Right lung (tissue), 5 donors: ENCODE results near the gene SCAF8. TPM values are rescaled to one million over a fixed set of nuclear protein-coding genes. Genes with fewer than 3 reads are reported as not detected.

Experiments
- polyA plus RNA-seq, 5 donors: library from polyadenylated mRNA; unstranded; fragments of 120-200 nt; gene quantifications; one replicate each; pipeline versions ENCODE4 v1.2.1 to v1.2.3, GENCODE V29; 2013; ENCODE audit warnings: inconsistent platforms in 1 of 5, low replicate concordance in 1 of 5; ENCODE audit not compliant: insufficient read length in 5 of 5, insufficient read depth in 1 of 5

SCAF8 gene
- polyA plus RNA-seq, 5 donors: 41.9 to 55.0 (median 53.2) TPM

Other genes starting within 250 kb of the SCAF8 start
- 10 to 100 TPM; 24.3 to 33.2 (median 29.3) TPM for gene CNKSR3, start 222.7 kb upstream of the SCAF8 start, polyA plus RNA-seq